Endothelial cell (in vitro differentiated cells): ENCODE results near the gene CDK5RAP3. TPM values are rescaled to one million over a fixed set of nuclear protein-coding genes. Genes with fewer than 3 reads are reported as not detected.

Experiments used
- DNase-seq: peaks from one replicate; pipeline ENCODE4 v3.0.0; 2021; ENCODE audit warnings: low spot score
- H3K27ac Mint-ChIP-seq: one replicate; pipeline ENCODE4 v1.8.0; 2021; ENCODE audit warnings: mixed read lengths, inconsistent platforms; ENCODE audit not compliant: unreplicated experiment
- H3K27me3 Mint-ChIP-seq: one replicate; pipeline ENCODE4 v1.8.0; 2021; ENCODE audit warnings: mild to moderate bottlenecking, moderate library complexity, mixed read lengths, inconsistent platforms; ENCODE audit not compliant: unreplicated experiment
- H3K36me3 Mint-ChIP-seq: one replicate; pipeline ENCODE4 v1.8.0; 2021; ENCODE audit warnings: mild to moderate bottlenecking, low read depth, mixed read lengths, inconsistent platforms; ENCODE audit not compliant: unreplicated experiment
- H3K4me1 Mint-ChIP-seq: one replicate; pipeline ENCODE4 v1.8.0; 2021; ENCODE audit warnings: mild to moderate bottlenecking, mixed read lengths, inconsistent platforms; ENCODE audit not compliant: unreplicated experiment
- H3K4me3 Mint-ChIP-seq: one replicate; pipeline ENCODE4 v1.8.0; 2021; ENCODE audit warnings: mild to moderate bottlenecking, mixed read lengths, inconsistent platforms; ENCODE audit not compliant: unreplicated experiment
- H3K9me3 Mint-ChIP-seq: one replicate; pipeline ENCODE4 v1.8.0; 2021; ENCODE audit warnings: mixed read lengths, inconsistent platforms; ENCODE audit not compliant: unreplicated experiment
- CTCF ChIP-seq: fragments of 200-600 bp; sonication (generic); IDR thresholded peaks from one replicate; pipeline ENCODE4 v1.5.0; 2021; ENCODE audit warnings: antibody characterized with exemption; ENCODE audit not compliant: unreplicated experiment
- total RNA-seq: library from RNA; stranded (reverse); fragmentation: NEBNext Ultra II Directional; extraction: Animal tissue kit (Norgen Biotek cat#: 25700); gene quantifications from one replicate; pipeline ENCODE4 v1.2.1, GENCODE V29; 2021; ENCODE audit not compliant: unreplicated experiment

Gene CDK5RAP3
- total RNA-seq, 1 donor from 2014 or later: 156 TPM

GRCh38 chr17:48003417-48004151 is 32.7 kb downstream of the CDK5RAP3 start:
- H3K4me1 Mint-ChIP-seq: peaks cover 34% of the 10 kb centered on the region

GRCh38 chr17:48004983-48005382 is 34.1 kb downstream of the CDK5RAP3 start:
- H3K36me3 Mint-ChIP-seq: no peaks in the 10 kb centered on the region
- no peak for DNase-seq
- no peak for TF ChIP-seq CTCF
- no peak overlapping the region for H3K4me3 Mint-ChIP-seq
- peaks cover 2% of the 10 kb centered on the region for H3K27me3 Mint-ChIP-seq
- H3K9me3 Mint-ChIP-seq: no peaks in the 10 kb centered on the region
- peaks cover 29% of the 10 kb centered on the region for H3K4me1 Mint-ChIP-seq
- no peak overlapping the region for H3K27ac Mint-ChIP-seq

More at GRCh38 chr17:48003417-48004151, 32.7 kb downstream of the CDK5RAP3 start:
- Mint-ChIP-seq H3K36me3 (no peaks in the 10 kb centered on the region), H3K27me3 (peaks cover 2% of the 10 kb centered on the region), H3K4me3 (peak overlapping the region; percentile 70), H3K27ac (peak overlapping the region; percentile 31), H3K9me3 (no peaks in the 10 kb centered on the region)
- DNase-seq: peak; percentile 26
- TF ChIP-seq CTCF: no peak

- Mint-ChIP-seq H3K9me3 (no peaks in the 10 kb centered on the region), H3K36me3 (no peaks in the 10 kb centered on the region), H3K27me3 (peaks cover 3% of the 10 kb centered on the region), H3K27ac (no peak overlapping the region), H3K4me1 (peaks cover 32% of the 10 kb centered on the region), H3K4me3 (no peak overlapping the region)
- no peak for DNase-seq
- TF ChIP-seq CTCF: no peak
Measured at GRCh38 chr17:48006936-48007709, 36.2 kb downstream of the CDK5RAP3 start.

- H3K4me3 Mint-ChIP-seq: no peak overlapping the region
- no peaks in the 10 kb centered on the region for H3K36me3 Mint-ChIP-seq
- no peaks in the 10 kb centered on the region for H3K9me3 Mint-ChIP-seq
- peaks cover 7% of the 10 kb centered on the region for H3K4me1 Mint-ChIP-seq
- no peak for TF ChIP-seq CTCF
- no peak overlapping the region for H3K27ac Mint-ChIP-seq
- no peak for DNase-seq
- H3K27me3 Mint-ChIP-seq: peaks cover 12% of the 10 kb centered on the region
Measured at GRCh38 chr17:48010193-48010592, 39.3 kb downstream of the CDK5RAP3 start.
